GM19193 (cell line): ENCODE data around the gene CYB5B.

ENCODE experiments used
- POLR2A ChIP-seq: IDR thresholded peaks from 4 replicates; pipeline ENCODE4 v1.6.1; 2011; ENCODE audit not compliant: insufficient read depth, insufficient read length; ENCODE audit errors: extremely low read depth

The CYB5B gene

GRCh38 chr16:69485361-69485760 is 60.9 kb downstream of the CYB5B start:
- TF ChIP-seq POLR2A = no peak

GRCh38 chr16:69485816-69486215 is 61.4 kb downstream of the CYB5B start:
- TF ChIP-seq POLR2A = no peak

GRCh38 chr16:69486272-69486671 is 61.9 kb downstream of the CYB5B start:
- TF ChIP-seq POLR2A = no peak

- no peak for TF ChIP-seq POLR2A
Observed at GRCh38 chr16:69486724-69487123, 62.3 kb downstream of the CYB5B start.

- no peak for TF ChIP-seq POLR2A
Observed at GRCh38 chr16:69490707-69491324, 66.4 kb downstream of the CYB5B start.

GRCh38 chr16:69494991-69495392 is 70.6 kb downstream of the CYB5B start:
- no peak for TF ChIP-seq POLR2A

- TF ChIP-seq POLR2A = no peak
Observed at GRCh38 chr16:69495821-69496220, 71.4 kb downstream of the CYB5B start.

GRCh38 chr16:69496376-69496775 is 72.0 kb downstream of the CYB5B start:
- no peak for TF ChIP-seq POLR2A

GRCh38 chr16:69496896-69497295 is 72.5 kb downstream of the CYB5B start:
- TF ChIP-seq POLR2A = no peak

- TF ChIP-seq POLR2A = no peak
Observed at GRCh38 chr16:69497876-69498596, 73.6 kb downstream of the CYB5B start.

- no peak for TF ChIP-seq POLR2A
Observed at GRCh38 chr16:69498926-69499325, 74.5 kb downstream of the CYB5B start.

GRCh38 chr16:69499541-69500230 is 75.3 kb downstream of the CYB5B start:
- no peak for TF ChIP-seq POLR2A

GRCh38 chr16:69500496-69500895 is 76.1 kb downstream of the CYB5B start:
- no peak for TF ChIP-seq POLR2A

- no peak for TF ChIP-seq POLR2A
Observed at GRCh38 chr16:69501956-69502745, 77.7 kb downstream of the CYB5B start.

GRCh38 chr16:69503244-69503643 is 78.8 kb downstream of the CYB5B start:
- TF ChIP-seq POLR2A = no peak
